ENCODE measurements around the gene PTPRM.

DNA sequence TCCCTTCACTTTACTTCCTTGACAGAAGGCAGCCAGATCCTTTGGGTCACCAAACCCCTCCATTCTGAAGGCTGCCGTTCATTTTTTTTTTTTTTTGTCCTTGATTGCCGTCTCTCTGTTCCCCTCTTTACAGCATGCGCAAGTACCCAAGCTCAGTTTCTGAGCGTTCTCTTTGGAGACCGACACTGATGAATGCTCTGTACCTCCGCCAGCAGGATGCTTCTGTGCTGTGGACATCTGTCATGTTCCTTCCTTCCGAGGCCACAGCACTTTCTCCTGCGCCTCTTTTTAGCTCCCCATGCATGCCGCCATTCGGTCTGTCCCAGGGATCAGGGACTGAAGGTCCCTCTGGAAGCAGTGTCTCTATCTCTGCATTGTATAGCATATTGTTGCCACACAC lies 763.5 kb downstream of the PTPRM start:
- TF ChIP-seq CSRNP3 (CRISPR knock-in tag; IDR thresholded peaks at IDR 0.05) = no peak
- TF ChIP-seq, protein P1, sequence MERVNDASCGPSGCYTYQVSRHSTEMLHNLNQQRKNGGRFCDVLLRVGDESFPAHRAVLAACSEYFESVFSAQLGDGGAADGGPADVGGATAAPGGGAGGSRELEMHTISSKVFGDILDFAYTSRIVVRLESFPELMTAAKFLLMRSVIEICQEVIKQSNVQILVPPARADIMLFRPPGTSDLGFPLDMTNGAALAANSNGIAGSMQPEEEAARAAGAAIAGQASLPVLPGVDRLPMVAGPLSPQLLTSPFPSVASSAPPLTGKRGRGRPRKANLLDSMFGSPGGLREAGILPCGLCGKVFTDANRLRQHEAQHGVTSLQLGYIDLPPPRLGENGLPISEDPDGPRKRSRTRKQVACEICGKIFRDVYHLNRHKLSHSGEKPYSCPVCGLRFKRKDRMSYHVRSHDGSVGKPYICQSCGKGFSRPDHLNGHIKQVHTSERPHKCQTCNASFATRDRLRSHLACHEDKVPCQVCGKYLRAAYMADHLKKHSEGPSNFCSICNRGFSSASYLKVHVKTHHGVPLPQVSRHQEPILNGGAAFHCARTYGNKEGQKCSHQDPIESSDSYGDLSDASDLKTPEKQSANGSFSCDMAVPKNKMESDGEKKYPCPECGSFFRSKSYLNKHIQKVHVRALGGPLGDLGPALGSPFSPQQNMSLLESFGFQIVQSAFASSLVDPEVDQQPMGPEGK (CRISPR knock-in tag; IDR thresholded peaks at IDR 0.05; ENCODE audit: borderline replicate concordance) = no peak
- no peak for TF ChIP-seq ZNF565 (CRISPR knock-in tag; conservative IDR thresholded peaks at IDR 0.05; ENCODE audit: low read depth)
- TF ChIP-seq CSDC2 (CRISPR knock-in tag; IDR thresholded peaks at IDR 0.05) = no peak
- no peak for TF ChIP-seq RARB (CRISPR knock-in tag; IDR thresholded peaks at IDR 0.05)
- TF ChIP-seq ZNF8 (CRISPR knock-in tag; IDR thresholded peaks at IDR 0.05) = no peak
- no peak for TF ChIP-seq CREB5 (CRISPR knock-in tag; IDR thresholded peaks at IDR 0.05; ENCODE audit: low read depth)
- TF ChIP-seq GLIS3 (CRISPR knock-in tag; IDR thresholded peaks at IDR 0.05) = no peak

Measured in SK-N-SH treated with all-trans-retinoic acid at 6 μM for 48 hours (cell line).